NB4 (cell line): ENCODE results near the gene SRF.

Experiments
- CTCF ChIP-seq: IDR thresholded peaks from one replicate; pipeline ENCODE4 v1.5.1; 2012; ENCODE audit warnings: low read depth, low read length
- MAX ChIP-seq: IDR thresholded peaks from 2 replicates; pipeline ENCODE4 v1.6.1; 2011; ENCODE audit warnings: low read depth, low read length
- MYC ChIP-seq: IDR thresholded peaks from 2 replicates; pipeline ENCODE4 v1.6.1; 2011; ENCODE audit warnings: low read depth, low read length
- POLR2A ChIP-seq: IDR thresholded peaks from 2 replicates; pipeline ENCODE4 v1.6.1; 2011; ENCODE audit warnings: mild to moderate bottlenecking; ENCODE audit not compliant: insufficient read length; ENCODE audit errors: extremely low read depth

- TF ChIP-seq POLR2A, result no peak
- no peak for TF ChIP-seq CTCF
- no peak for TF ChIP-seq MAX
- TF ChIP-seq MYC, result no peak
These were observed 33.4 kb downstream of the SRF start for GRCh38 chr6:43204271-43205105.
